RCC 7860 (cell line): ENCODE measurements around the gene PDE1C.
"Not testable (repeated sequence)": the region's sequence is repeated elsewhere in the genome, so short reads cannot be mapped to it uniquely, and the experiment has no call there.

ENCODE experiments used
- DNase-seq: peaks from one replicate; pipeline ENCODE4 v3.0.0-alpha.2; 2015; ENCODE audit warnings: low spot score
- FAIRE-seq: peaks from 2 replicates; lab custom pipeline; 2012; peaks lifted over from hg19 to GRCh38; lab: Jason Lieb, UNC

Gene PDE1C

GRCh38 chr7:31860925-31861324 lies 209.3 kb downstream of the PDE1C start:
- DNase-seq = peak; percentile 32
- FAIRE-seq = no peak

- no peak for FAIRE-seq
- DNase-seq = no peak
Observed at GRCh38 chr7:31858055-31858454, 212.2 kb downstream of the PDE1C start.

GRCh38 chr7:31857172-31857571 lies 213.0 kb downstream of the PDE1C start:
- DNase-seq (no peak), FAIRE-seq (no peak)

GRCh38 chr7:31856337-31856736 lies 213.9 kb downstream of the PDE1C start:
- DNase-seq (no peak), FAIRE-seq (no peak)

- peak; percentile 86 for FAIRE-seq
- no peak for DNase-seq
Observed at GRCh38 chr7:31855530-31855929, 214.7 kb downstream of the PDE1C start.

GRCh38 chr7:31853380-31853779 lies 216.8 kb downstream of the PDE1C start:
- DNase-seq (no peak), FAIRE-seq (no peak)

- DNase-seq (no peak), FAIRE-seq (no peak)
Observed at GRCh38 chr7:31852462-31852861, 217.7 kb downstream of the PDE1C start.

- DNase-seq (no peak), FAIRE-seq (no peak)
Observed at GRCh38 chr7:31851119-31851518, 219.1 kb downstream of the PDE1C start.

- FAIRE-seq (no peak), DNase-seq (no peak)
Observed at GRCh38 chr7:31850601-31851000, 219.6 kb downstream of the PDE1C start.

GRCh38 chr7:31850066-31850465 lies 220.1 kb downstream of the PDE1C start:
- DNase-seq = no peak
- FAIRE-seq = no peak

- DNase-seq (no peak), FAIRE-seq (no peak)
Observed at GRCh38 chr7:31835471-31835870, 234.7 kb downstream of the PDE1C start.

- not testable (repeated sequence) for DNase-seq, FAIRE-seq
Observed at GRCh38 chr7:31833625-31834024, 236.6 kb downstream of the PDE1C start.

- no peak for FAIRE-seq
Observed at GRCh38 chr7:31828520-31828919, 241.7 kb downstream of the PDE1C start.

GRCh38 chr7:31825576-31825975 lies 244.6 kb downstream of the PDE1C start:
- FAIRE-seq = no peak

More at GRCh38 chr7:31828520-31828919, 241.7 kb downstream of the PDE1C start:
- DNase-seq = no peak

GRCh38 chr7:31819031-31819430 lies 251.2 kb downstream of the PDE1C start:
- no peak for FAIRE-seq
- no peak for DNase-seq

More at GRCh38 chr7:31825576-31825975, 244.6 kb downstream of the PDE1C start:
- no peak for DNase-seq

GRCh38 chr7:31816810-31817209 lies 253.4 kb downstream of the PDE1C start:
- FAIRE-seq = no peak
- no peak for DNase-seq

- DNase-seq (no peak), FAIRE-seq (no peak)
Observed at GRCh38 chr7:31815796-31816195, 254.4 kb downstream of the PDE1C start.

- DNase-seq (no peak), FAIRE-seq (no peak)
Observed at GRCh38 chr7:31814187-31814586, 256.0 kb downstream of the PDE1C start.

GRCh38 chr7:31811650-31812461 lies 258.4 kb downstream of the PDE1C start:
- DNase-seq (peak; percentile 18), FAIRE-seq (no peak)

GRCh38 chr7:31805209-31805818 lies 264.9 kb downstream of the PDE1C start:
- DNase-seq (no peak), FAIRE-seq (no peak)

GRCh38 chr7:31796375-31796774 lies 273.8 kb downstream of the PDE1C start:
- FAIRE-seq = no peak
- no peak for DNase-seq

GRCh38 chr7:31794851-31795344 lies 275.3 kb downstream of the PDE1C start:
- DNase-seq = no peak
- no peak for FAIRE-seq
